Natural killer cell (primary cell): ENCODE measurements around the gene FAAP100. TPM values are rescaled to one million over a fixed set of nuclear protein-coding genes. Genes with fewer than 3 reads are reported as not detected.

ENCODE experiments used
- ATAC-seq, 3 donors: fragments of 150-1000 bp in 2 of 3; fragments of 200-7000 bp in 1 of 3; cut with Tn5 transposase; 1 replicate in 1 of 3; 2 replicates in 2 of 3; pipeline ENCODE4 v1.10.0; 2021; ENCODE audit warnings: mild to moderate bottlenecking in 2 of 3, moderate library complexity in 2 of 3
- DNase-seq, 2 donors: peaks; one replicate each; pipeline versions ENCODE4 v3.0.0 to v3.0.0-alpha.2; 2013 to 2021; ENCODE audit warnings: mixed read lengths in 1 of 2
- H3K27ac ChIP-seq: one replicate; pipeline ENCODE4 v1.5.1; 2013; ENCODE audit warnings: mild to moderate bottlenecking, low read length
- H3K27me3 ChIP-seq: one replicate; pipeline ENCODE4 v1.6.1; 2013; ENCODE audit warnings: low read length; ENCODE audit not compliant: control insufficient read depth, insufficient read depth
- H3K36me3 ChIP-seq: one replicate; pipeline ENCODE4 v1.6.1; 2013; ENCODE audit warnings: low read length; ENCODE audit not compliant: control insufficient read depth, insufficient read depth
- H3K4me1 ChIP-seq: one replicate; pipeline ENCODE4 v1.6.1; 2013; ENCODE audit warnings: low read length; ENCODE audit not compliant: control insufficient read depth, insufficient read depth
- H3K4me3 ChIP-seq: one replicate; pipeline ENCODE4 v1.5.1; 2013; ENCODE audit warnings: low read length
- H3K9me3 ChIP-seq: one replicate; pipeline ENCODE4 v1.6.1; 2013; ENCODE audit warnings: low read length; ENCODE audit not compliant: control insufficient read depth, insufficient read depth
- H3K27ac Mint-ChIP-seq, 2 donors: one replicate each; pipeline ENCODE4 v1.8.0; 2022; ENCODE audit warnings: mild to moderate bottlenecking in 2 of 2, mixed read lengths in 2 of 2, moderate library complexity in 1 of 2
- H3K27me3 Mint-ChIP-seq, 2 donors: one replicate each; pipeline ENCODE4 v1.8.0; 2022; ENCODE audit warnings: low read depth in 2 of 2, mixed read lengths in 2 of 2
- H3K36me3 Mint-ChIP-seq: one replicate; pipeline ENCODE4 v1.8.0; 2022; ENCODE audit warnings: mixed read lengths
- H3K4me1 Mint-ChIP-seq, 2 donors: one replicate each; pipeline ENCODE4 v1.8.0; 2022; ENCODE audit warnings: mixed read lengths in 2 of 2
- H3K4me3 Mint-ChIP-seq: one replicate; pipeline ENCODE4 v1.8.0; 2022; ENCODE audit warnings: mild to moderate bottlenecking, moderate library complexity, mixed read lengths
- H3K9me3 Mint-ChIP-seq, 2 donors: one replicate each; pipeline ENCODE4 v1.8.0; 2022; ENCODE audit warnings: mixed read lengths in 2 of 2
- CTCF ChIP-seq: fragments of 200-600 bp; IDR thresholded peaks from one replicate; pipeline ENCODE4 v1.8.0; 2022; ENCODE audit warnings: antibody characterized with exemption
- WGBS: methylation state at CpG from one replicate; pipeline ENCODE4 v1.1.7; 2013; ENCODE audit warnings: missing lambda C conversion rate; ENCODE audit not compliant: insufficient coverage; 5-methylcytosine and 5-hydroxymethylcytosine counted together
- intact Hi-C: fragments of 100-400 bp; cut with micrococcal nuclease; formaldehyde crosslinking; loops from one replicate; pipeline ENCODE4 v1.14.2; 2022
- total RNA-seq, 4 donors: library from RNA; stranded (reverse); fragments of 120-200 nt in 1 of 4; gene quantifications; one replicate each; pipeline versions ENCODE4 v1.2.3 to v1.2.4, GENCODE V29; 2013 to 2022

Gene FAAP100
- total RNA-seq, 3 donors from 2014 or later (not counting 1 experiment from before 2014, with no cell fraction given): 31.8 to 34.5 (median 33.1) TPM

GRCh38 chr17:81537856-81538555 is 14.1 kb downstream of the FAAP100 start:
- Histone ChIP-seq H3K4me3 (no peak overlapping the region), H3K36me3 (peaks cover 16% of the 10 kb centered on the region), H3K4me1 (peaks cover 37% of the 10 kb centered on the region), H3K27ac (no peak overlapping the region), H3K9me3 (no peaks in the 10 kb centered on the region), H3K27me3 (peaks cover 19% of the 10 kb centered on the region)
- intact Hi-C loops: no loop called here
- no peak overlapping the region for H3K27ac Mint-ChIP-seq
- no peak for ATAC-seq
- H3K4me1 Mint-ChIP-seq: peaks cover 0 to 12% of the 10 kb centered on the region in 2 donors
- H3K36me3 Mint-ChIP-seq: no peaks in the 10 kb centered on the region
- no peak overlapping the region for H3K4me3 Mint-ChIP-seq
- 89% methylated on average over 26 of the region's 26 CpGs for WGBS
- peaks cover 0 to 15% of the 10 kb centered on the region in 2 donors for H3K27me3 Mint-ChIP-seq
- no peak for TF ChIP-seq CTCF
- no peak for DNase-seq
- H3K9me3 Mint-ChIP-seq: no peaks in the 10 kb centered on the region

- WGBS: 21% methylated on average over 14 of the region's 17 CpGs
- Histone ChIP-seq H3K27ac (no peak overlapping the region), H3K9me3 (no peaks in the 10 kb centered on the region), H3K4me3 (no peak overlapping the region), H3K27me3 (peaks cover 19% of the 10 kb centered on the region), H3K36me3 (peaks cover 10% of the 10 kb centered on the region), H3K4me1 (peaks cover 39% of the 10 kb centered on the region)
- no peak for TF ChIP-seq CTCF
- intact Hi-C loops: no loop called here
- Mint-ChIP-seq H3K9me3 (no peaks in the 10 kb centered on the region), H3K27me3 (peaks cover 0 to 15% of the 10 kb centered on the region in 2 donors), H3K36me3 (no peaks in the 10 kb centered on the region), H3K27ac (no peak overlapping the region), H3K4me1 (peaks cover 0 to 12% of the 10 kb centered on the region in 2 donors), H3K4me3 (no peak overlapping the region)
- peak in 1 of 2 donors; percentile 64 for DNase-seq
- ATAC-seq: peak in 2 of 3 donors; percentile 39 to 51
These were observed 14.8 kb downstream of the FAAP100 start for GRCh38 chr17:81537343-81537855.

- Histone ChIP-seq H3K9me3 (no peaks in the 10 kb centered on the region), H3K36me3 (peaks cover 9% of the 10 kb centered on the region), H3K4me3 (no peak overlapping the region), H3K27me3 (peaks cover 19% of the 10 kb centered on the region), H3K27ac (no peak overlapping the region), H3K4me1 (peaks cover 39% of the 10 kb centered on the region)
- TF ChIP-seq CTCF: no peak
- no peak overlapping the region for H3K4me3 Mint-ChIP-seq
- 11% methylated on average over 89 of the region's 89 CpGs for WGBS
- H3K27me3 Mint-ChIP-seq: peaks cover 0 to 15% of the 10 kb centered on the region in 2 donors
- no peaks in the 10 kb centered on the region for H3K9me3 Mint-ChIP-seq
- H3K27ac Mint-ChIP-seq: no peak overlapping the region
- intact Hi-C loops: no loop called here
- ATAC-seq (peak in 1 of 3 donors; percentile 17), DNase-seq (peak in 1 of 2 donors; percentile 35)
- H3K36me3 Mint-ChIP-seq: no peaks in the 10 kb centered on the region
- peaks cover 0 to 12% of the 10 kb centered on the region in 2 donors for H3K4me1 Mint-ChIP-seq
These were observed 15.6 kb downstream of the FAAP100 start for GRCh38 chr17:81536299-81537290.
